GM23338 (cell line): ENCODE results near the gene ARMH4. TPM values are rescaled to one million over a fixed set of nuclear protein-coding genes. Genes with fewer than 3 reads are reported as not detected.

ENCODE experiments used
- ATAC-seq: fragments of 200-7000 bp; cut with Tn5 transposase; 3 replicates; pipeline ENCODE4 v1.9.1; 2020
- DNase-seq: peaks from one replicate; pipeline ENCODE4 v3.0.0-alpha.2; 2015; ENCODE audit warnings: low spot score
- H2AFZ ChIP-seq: fragments of 200-600 bp; sonication (generic); 2 replicates; pipeline ENCODE4 v1.8.0; 2016; ENCODE audit warnings: antibody characterized with exemption, mild to moderate bottlenecking, moderate library complexity
- H3F3A ChIP-seq: fragments of 200-600 bp; sonication (generic); replicated peaks from 2 replicates; pipeline ENCODE4 v1.8.0; 2017; ENCODE audit warnings: antibody characterized with exemption, mixed run types, low read depth
- H3K27ac ChIP-seq: fragments of 200-600 bp; sonication (generic); 2 replicates; pipeline ENCODE4 v1.6.1; 2016; ENCODE audit warnings: low read depth
- H3K27me3 ChIP-seq: fragments of 200-600 bp; sonication (generic); 2 replicates; pipeline ENCODE4 v1.8.0; 2016; ENCODE audit warnings: mild to moderate bottlenecking, mixed run types, moderate library complexity; ENCODE audit not compliant: insufficient read depth
- H3K36me3 ChIP-seq: fragments of 200-600 bp; sonication (generic); 2 replicates; pipeline ENCODE4 v1.8.0; 2016; ENCODE audit warnings: mild to moderate bottlenecking; ENCODE audit not compliant: insufficient read depth
- H3K4me1 ChIP-seq: fragments of 200-600 bp; sonication (generic); 2 replicates; pipeline ENCODE4 v1.8.0; 2016; ENCODE audit warnings: mild to moderate bottlenecking, moderate library complexity; ENCODE audit not compliant: insufficient read depth
- H3K4me2 ChIP-seq: fragments of 200-600 bp; sonication (generic); 2 replicates; pipeline ENCODE4 v1.7.1; 2017; ENCODE audit warnings: mixed run types
- H3K4me3 ChIP-seq: fragments of 200-600 bp; sonication (generic); 2 replicates; pipeline ENCODE4 v1.6.1; 2016; ENCODE audit warnings: mixed run types
- H3K79me2 ChIP-seq: fragments of 200-600 bp; sonication (generic); replicated peaks from 2 replicates; pipeline ENCODE4 v1.8.0; 2017; ENCODE audit warnings: mild to moderate bottlenecking; ENCODE audit not compliant: insufficient read depth
- H3K9me2 ChIP-seq: fragments of 200-600 bp; sonication (generic); 2 replicates; pipeline ENCODE4 v1.8.0; 2017; ENCODE audit not compliant: insufficient read depth
- H4K20me1 ChIP-seq: fragments of 200-600 bp; sonication (generic); replicated peaks from 2 replicates; pipeline ENCODE4 v1.8.0; 2017; ENCODE audit warnings: mild to moderate bottlenecking; ENCODE audit not compliant: insufficient read depth
- H3K27ac Mint-ChIP-seq: 2 replicates; pipeline ENCODE4 v1.8.0; 2020; ENCODE audit warnings: inconsistent platforms, mild to moderate bottlenecking, moderate library complexity, mixed read lengths
- H3K27me3 Mint-ChIP-seq: 3 replicates; pipeline ENCODE4 v1.8.0; 2022; ENCODE audit warnings: low read depth, mild to moderate bottlenecking, moderate library complexity, mixed read lengths, inconsistent platforms; ENCODE audit not compliant: insufficient read depth, poor library complexity
- H3K36me3 Mint-ChIP-seq: 3 replicates; pipeline ENCODE4 v1.8.0; 2021; ENCODE audit warnings: low read depth, mild to moderate bottlenecking, inconsistent platforms, moderate library complexity, mixed read lengths
- H3K4me1 Mint-ChIP-seq: 3 replicates; pipeline ENCODE4 v1.8.0; 2020; ENCODE audit warnings: mild to moderate bottlenecking, inconsistent platforms, mixed read lengths
- H3K4me3 Mint-ChIP-seq: 3 replicates; pipeline ENCODE4 v1.8.0; 2021; ENCODE audit warnings: moderate library complexity, mild to moderate bottlenecking, inconsistent platforms, mixed read lengths
- H3K9me3 Mint-ChIP-seq: 3 replicates; pipeline ENCODE4 v1.8.0; 2020; ENCODE audit warnings: moderate library complexity, mild to moderate bottlenecking, inconsistent platforms, mixed read lengths
- CREB1 ChIP-seq: fragments of 250-450 bp; sonication (Bioruptor Pico); IDR thresholded peaks from 2 replicates; pipeline ENCODE4 v1.5.0; 2020; ENCODE audit warnings: low read depth, mild to moderate bottlenecking, moderate library complexity
- EZH2 ChIP-seq: fragments of 200-600 bp; sonication (generic); IDR thresholded peaks from one replicate; pipeline ENCODE4 v1.8.0; 2017; ENCODE audit warnings: antibody characterized with exemption, mild to moderate bottlenecking, low read depth; ENCODE audit not compliant: unreplicated experiment
- EZH2phosphoT487 ChIP-seq: fragments of 200-600 bp; sonication (generic); IDR thresholded peaks from one replicate; pipeline ENCODE4 v1.8.1; 2018; ENCODE audit warnings: antibody characterized with exemption; ENCODE audit not compliant: unreplicated experiment
- JUNB ChIP-seq: IDR thresholded peaks from one replicate; pipeline ENCODE4 v1.6.1; 2016; ENCODE audit warnings: antibody characterized with exemption; ENCODE audit not compliant: unreplicated experiment
- NANOG ChIP-seq: IDR thresholded peaks from 2 replicates; pipeline ENCODE4 v1.6.1; 2016; ENCODE audit warnings: antibody characterized with exemption, borderline replicate concordance
- POLR2AphosphoS5 ChIP-seq: IDR thresholded peaks from 2 replicates; pipeline ENCODE4 v1.6.1; 2016; ENCODE audit warnings: antibody characterized with exemption, low read depth
- STAT1 ChIP-seq: IDR thresholded peaks from one replicate; pipeline ENCODE4 v1.6.1; 2016; ENCODE audit warnings: antibody characterized with exemption; ENCODE audit not compliant: unreplicated experiment
- ZNF114 ChIP-seq: fragments of 250-450 bp; sonication (Bioruptor Pico); IDR thresholded peaks from 2 replicates; pipeline ENCODE4 v1.5.0; 2020; ENCODE audit warnings: mild to moderate bottlenecking, moderate library complexity
- ZNF331 ChIP-seq: fragments of 250-450 bp; sonication (Bioruptor Pico); IDR thresholded peaks from 2 replicates; pipeline ENCODE4 v1.5.0; 2020; ENCODE audit warnings: low read depth, mild to moderate bottlenecking, moderate library complexity
- polyA plus RNA-seq: library from polyadenylated mRNA; unstranded; fragments of >200 nt; fragmentation: Nextera tagmentation; extraction: Ambion mirVana; gene quantifications from 2 replicates; pipeline ENCODE4 v1.2.1, GENCODE V29; 2016
- total RNA-seq: library from RNA; depleted of rRNA; stranded (reverse); fragments of >200 nt; shearing (Covaris generic); gene quantifications from 2 replicates; pipeline ENCODE4 v1.2.3, GENCODE V29; 2014
- TF ChIP-seq, protein P1 (sequence below): IDR thresholded peaks from 2 replicates; pipeline ENCODE4 v1.6.1; 2016; ENCODE audit warnings: antibody characterized with exemption
- TF ChIP-seq, protein P2 (sequence below): IDR thresholded peaks from one replicate; pipeline ENCODE4 v1.6.1; 2018; ENCODE audit warnings: antibody characterized with exemption; ENCODE audit not compliant: unreplicated experiment
- TF ChIP-seq, protein P3 (sequence below), 2 experiments: fragments of 200-600 bp in 1 of 2; sonication (generic) in 1 of 2; conservative IDR thresholded peaks; 2 replicates each; pipeline versions ENCODE4 v1.5.1 to v1.6.1; 2016 to 2017; ENCODE audit warnings: antibody characterized with exemption in 2 of 2, low read depth in 2 of 2, mild to moderate bottlenecking in 2 of 2, moderate library complexity in 1 of 2
- TF ChIP-seq, protein P4 (sequence below): fragments of 250-450 bp; sonication (Bioruptor Pico); IDR thresholded peaks from 2 replicates; pipeline ENCODE4 v1.5.0; 2020; ENCODE audit warnings: mild to moderate bottlenecking, moderate library complexity

ARMH4 gene
- total and polyA plus RNA-seq, 2 experiments from 2014 or later = 15.5 to 20.2 TPM

DNA sequence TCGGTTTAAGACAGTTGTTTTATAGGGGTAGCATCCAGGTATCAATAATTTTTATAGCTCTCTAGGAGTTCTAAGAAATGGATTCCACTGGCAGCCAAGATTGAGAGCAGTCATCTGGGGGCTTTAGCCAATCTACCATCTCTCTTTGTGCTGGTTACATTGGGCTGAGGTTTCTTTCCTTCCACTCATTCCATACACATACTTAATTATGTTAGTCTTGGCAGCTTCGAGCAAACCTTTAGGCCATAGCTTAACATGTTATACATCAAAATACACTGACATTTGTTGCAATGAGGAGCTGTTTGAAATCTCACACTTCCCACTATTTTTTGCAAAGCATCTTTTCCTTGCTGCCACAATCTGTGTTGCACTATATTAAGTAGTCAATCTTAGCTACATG lies 63.1 kb downstream of the ARMH4 start:
- H3K27me3 Mint-ChIP-seq = no peaks in the 10 kb centered on the region
- Histone ChIP-seq H4K20me1 (no peaks in the 10 kb centered on the region), H3K4me3 (no peak overlapping the region), H3K4me2 (no peak overlapping the region), H2AFZ (no peak overlapping the region), H3K9me2 (no peaks in the 10 kb centered on the region), H3K79me2 (no peaks in the 10 kb centered on the region), H3K4me1 (no peaks in the 10 kb centered on the region), H3K36me3 (no peaks in the 10 kb centered on the region), H3F3A (no peaks in the 10 kb centered on the region), H3K27me3 (no peaks in the 10 kb centered on the region), H3K27ac (no peak overlapping the region)
- H3K36me3 Mint-ChIP-seq = no peaks in the 10 kb centered on the region
- H3K4me1 Mint-ChIP-seq = peaks cover 6% of the 10 kb centered on the region; the same call in 1 of the 3 replicates
- no peak for ATAC-seq
- H3K9me3 Mint-ChIP-seq = no peaks in the 10 kb centered on the region; the same call in 2 of the 3 replicates
- no peak for DNase-seq
- H3K4me3 Mint-ChIP-seq = no peak overlapping the region
- TF ChIP-seq, protein P1, sequence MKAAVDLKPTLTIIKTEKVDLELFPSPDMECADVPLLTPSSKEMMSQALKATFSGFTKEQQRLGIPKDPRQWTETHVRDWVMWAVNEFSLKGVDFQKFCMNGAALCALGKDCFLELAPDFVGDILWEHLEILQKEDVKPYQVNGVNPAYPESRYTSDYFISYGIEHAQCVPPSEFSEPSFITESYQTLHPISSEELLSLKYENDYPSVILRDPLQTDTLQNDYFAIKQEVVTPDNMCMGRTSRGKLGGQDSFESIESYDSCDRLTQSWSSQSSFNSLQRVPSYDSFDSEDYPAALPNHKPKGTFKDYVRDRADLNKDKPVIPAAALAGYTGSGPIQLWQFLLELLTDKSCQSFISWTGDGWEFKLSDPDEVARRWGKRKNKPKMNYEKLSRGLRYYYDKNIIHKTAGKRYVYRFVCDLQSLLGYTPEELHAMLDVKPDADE = no peak
- no peak for TF ChIP-seq JUNB
- TF ChIP-seq ZNF331 (CRISPR knock-in tag) = no peak
- no peak for TF ChIP-seq EZH2
- TF ChIP-seq, protein P2, sequence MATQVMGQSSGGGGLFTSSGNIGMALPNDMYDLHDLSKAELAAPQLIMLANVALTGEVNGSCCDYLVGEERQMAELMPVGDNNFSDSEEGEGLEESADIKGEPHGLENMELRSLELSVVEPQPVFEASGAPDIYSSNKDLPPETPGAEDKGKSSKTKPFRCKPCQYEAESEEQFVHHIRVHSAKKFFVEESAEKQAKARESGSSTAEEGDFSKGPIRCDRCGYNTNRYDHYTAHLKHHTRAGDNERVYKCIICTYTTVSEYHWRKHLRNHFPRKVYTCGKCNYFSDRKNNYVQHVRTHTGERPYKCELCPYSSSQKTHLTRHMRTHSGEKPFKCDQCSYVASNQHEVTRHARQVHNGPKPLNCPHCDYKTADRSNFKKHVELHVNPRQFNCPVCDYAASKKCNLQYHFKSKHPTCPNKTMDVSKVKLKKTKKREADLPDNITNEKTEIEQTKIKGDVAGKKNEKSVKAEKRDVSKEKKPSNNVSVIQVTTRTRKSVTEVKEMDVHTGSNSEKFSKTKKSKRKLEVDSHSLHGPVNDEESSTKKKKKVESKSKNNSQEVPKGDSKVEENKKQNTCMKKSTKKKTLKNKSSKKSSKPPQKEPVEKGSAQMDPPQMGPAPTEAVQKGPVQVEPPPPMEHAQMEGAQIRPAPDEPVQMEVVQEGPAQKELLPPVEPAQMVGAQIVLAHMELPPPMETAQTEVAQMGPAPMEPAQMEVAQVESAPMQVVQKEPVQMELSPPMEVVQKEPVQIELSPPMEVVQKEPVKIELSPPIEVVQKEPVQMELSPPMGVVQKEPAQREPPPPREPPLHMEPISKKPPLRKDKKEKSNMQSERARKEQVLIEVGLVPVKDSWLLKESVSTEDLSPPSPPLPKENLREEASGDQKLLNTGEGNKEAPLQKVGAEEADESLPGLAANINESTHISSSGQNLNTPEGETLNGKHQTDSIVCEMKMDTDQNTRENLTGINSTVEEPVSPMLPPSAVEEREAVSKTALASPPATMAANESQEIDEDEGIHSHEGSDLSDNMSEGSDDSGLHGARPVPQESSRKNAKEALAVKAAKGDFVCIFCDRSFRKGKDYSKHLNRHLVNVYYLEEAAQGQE = no peak
- TF ChIP-seq EZH2phosphoT487 = no peak
- TF ChIP-seq STAT1 = no peak
- TF ChIP-seq, protein P3, sequence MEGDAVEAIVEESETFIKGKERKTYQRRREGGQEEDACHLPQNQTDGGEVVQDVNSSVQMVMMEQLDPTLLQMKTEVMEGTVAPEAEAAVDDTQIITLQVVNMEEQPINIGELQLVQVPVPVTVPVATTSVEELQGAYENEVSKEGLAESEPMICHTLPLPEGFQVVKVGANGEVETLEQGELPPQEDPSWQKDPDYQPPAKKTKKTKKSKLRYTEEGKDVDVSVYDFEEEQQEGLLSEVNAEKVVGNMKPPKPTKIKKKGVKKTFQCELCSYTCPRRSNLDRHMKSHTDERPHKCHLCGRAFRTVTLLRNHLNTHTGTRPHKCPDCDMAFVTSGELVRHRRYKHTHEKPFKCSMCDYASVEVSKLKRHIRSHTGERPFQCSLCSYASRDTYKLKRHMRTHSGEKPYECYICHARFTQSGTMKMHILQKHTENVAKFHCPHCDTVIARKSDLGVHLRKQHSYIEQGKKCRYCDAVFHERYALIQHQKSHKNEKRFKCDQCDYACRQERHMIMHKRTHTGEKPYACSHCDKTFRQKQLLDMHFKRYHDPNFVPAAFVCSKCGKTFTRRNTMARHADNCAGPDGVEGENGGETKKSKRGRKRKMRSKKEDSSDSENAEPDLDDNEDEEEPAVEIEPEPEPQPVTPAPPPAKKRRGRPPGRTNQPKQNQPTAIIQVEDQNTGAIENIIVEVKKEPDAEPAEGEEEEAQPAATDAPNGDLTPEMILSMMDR (conservative IDR thresholded peaks at IDR 0.05; ENCODE audit: low read depth in 2 of 2) = no peak
- TF ChIP-seq NANOG = no peak
- TF ChIP-seq, protein P4, sequence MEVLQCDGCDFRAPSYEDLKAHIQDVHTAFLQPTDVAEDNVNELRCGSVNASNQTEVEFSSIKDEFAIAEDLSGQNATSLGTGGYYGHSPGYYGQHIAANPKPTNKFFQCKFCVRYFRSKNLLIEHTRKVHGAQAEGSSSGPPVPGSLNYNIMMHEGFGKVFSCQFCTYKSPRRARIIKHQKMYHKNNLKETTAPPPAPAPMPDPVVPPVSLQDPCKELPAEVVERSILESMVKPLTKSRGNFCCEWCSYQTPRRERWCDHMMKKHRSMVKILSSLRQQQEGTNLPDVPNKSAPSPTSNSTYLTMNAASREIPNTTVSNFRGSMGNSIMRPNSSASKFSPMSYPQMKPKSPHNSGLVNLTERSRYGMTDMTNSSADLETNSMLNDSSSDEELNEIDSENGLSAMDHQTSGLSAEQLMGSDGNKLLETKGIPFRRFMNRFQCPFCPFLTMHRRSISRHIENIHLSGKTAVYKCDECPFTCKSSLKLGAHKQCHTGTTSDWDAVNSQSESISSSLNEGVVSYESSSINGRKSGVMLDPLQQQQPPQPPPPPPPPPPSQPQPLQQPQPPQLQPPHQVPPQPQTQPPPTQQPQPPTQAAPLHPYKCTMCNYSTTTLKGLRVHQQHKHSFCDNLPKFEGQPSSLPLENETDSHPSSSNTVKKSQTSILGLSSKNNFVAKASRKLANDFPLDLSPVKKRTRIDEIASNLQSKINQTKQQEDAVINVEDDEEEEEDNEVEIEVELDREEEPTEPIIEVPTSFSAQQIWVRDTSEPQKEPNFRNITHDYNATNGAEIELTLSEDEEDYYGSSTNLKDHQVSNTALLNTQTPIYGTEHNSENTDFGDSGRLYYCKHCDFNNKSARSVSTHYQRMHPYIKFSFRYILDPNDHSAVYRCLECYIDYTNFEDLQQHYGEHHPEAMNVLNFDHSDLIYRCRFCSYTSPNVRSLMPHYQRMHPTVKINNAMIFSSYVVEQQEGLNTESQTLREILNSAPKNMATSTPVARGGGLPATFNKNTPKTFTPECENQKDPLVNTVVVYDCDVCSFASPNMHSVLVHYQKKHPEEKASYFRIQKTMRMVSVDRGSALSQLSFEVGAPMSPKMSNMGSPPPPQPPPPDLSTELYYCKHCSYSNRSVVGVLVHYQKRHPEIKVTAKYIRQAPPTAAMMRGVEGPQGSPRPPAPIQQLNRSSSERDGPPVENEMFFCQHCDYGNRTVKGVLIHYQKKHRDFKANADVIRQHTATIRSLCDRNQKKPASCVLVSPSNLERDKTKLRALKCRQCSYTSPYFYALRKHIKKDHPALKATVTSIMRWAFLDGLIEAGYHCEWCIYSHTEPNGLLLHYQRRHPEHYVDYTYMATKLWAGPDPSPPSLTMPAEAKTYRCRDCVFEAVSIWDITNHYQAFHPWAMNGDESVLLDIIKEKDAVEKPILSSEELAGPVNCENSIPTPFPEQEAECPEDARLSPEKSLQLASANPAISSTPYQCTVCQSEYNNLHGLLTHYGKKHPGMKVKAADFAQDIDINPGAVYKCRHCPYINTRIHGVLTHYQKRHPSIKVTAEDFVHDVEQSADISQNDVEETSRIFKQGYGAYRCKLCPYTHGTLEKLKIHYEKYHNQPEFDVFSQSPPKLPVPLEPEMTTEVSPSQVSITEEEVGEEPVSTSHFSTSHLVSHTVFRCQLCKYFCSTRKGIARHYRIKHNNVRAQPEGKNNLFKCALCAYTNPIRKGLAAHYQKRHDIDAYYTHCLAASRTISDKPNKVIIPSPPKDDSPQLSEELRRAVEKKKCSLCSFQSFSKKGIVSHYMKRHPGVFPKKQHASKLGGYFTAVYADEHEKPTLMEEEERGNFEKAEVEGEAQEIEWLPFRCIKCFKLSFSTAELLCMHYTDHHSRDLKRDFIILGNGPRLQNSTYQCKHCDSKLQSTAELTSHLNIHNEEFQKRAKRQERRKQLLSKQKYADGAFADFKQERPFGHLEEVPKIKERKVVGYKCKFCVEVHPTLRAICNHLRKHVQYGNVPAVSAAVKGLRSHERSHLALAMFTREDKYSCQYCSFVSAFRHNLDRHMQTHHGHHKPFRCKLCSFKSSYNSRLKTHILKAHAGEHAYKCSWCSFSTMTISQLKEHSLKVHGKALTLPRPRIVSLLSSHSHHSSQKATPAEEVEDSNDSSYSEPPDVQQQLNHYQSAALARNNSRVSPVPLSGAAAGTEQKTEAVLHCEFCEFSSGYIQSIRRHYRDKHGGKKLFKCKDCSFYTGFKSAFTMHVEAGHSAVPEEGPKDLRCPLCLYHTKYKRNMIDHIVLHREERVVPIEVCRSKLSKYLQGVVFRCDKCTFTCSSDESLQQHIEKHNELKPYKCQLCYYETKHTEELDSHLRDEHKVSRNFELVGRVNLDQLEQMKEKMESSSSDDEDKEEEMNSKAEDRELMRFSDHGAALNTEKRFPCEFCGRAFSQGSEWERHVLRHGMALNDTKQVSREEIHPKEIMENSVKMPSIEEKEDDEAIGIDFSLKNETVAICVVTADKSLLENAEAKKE (CRISPR knock-in tag) = no peak
- TF ChIP-seq POLR2AphosphoS5 = no peak
- TF ChIP-seq ZNF114 (CRISPR knock-in tag) = no peak
- TF ChIP-seq CREB1 (CRISPR knock-in tag) = no peak
- no peak overlapping the region for H3K27ac Mint-ChIP-seq
